GM12891 (cell line): ENCODE results near the gene MAPK14.

Experiments
- PAX5 ChIP-seq: IDR thresholded peaks from 2 replicates; pipeline ENCODE4 v1.6.1; 2011; ENCODE audit warnings: low read length, moderate library complexity, mild to moderate bottlenecking; ENCODE audit not compliant: insufficient read depth, severe bottlenecking
- POLR2A ChIP-seq: IDR thresholded peaks from 2 replicates; pipeline ENCODE4 v1.6.1; 2011; ENCODE audit warnings: low read depth, low read length, control low read depth
- POLR2AphosphoS5 ChIP-seq: IDR thresholded peaks from 2 replicates; pipeline ENCODE4 v1.6.1; 2011; ENCODE audit warnings: low read depth, low read length, control low read depth
- POU2F2 ChIP-seq: IDR thresholded peaks from 2 replicates; pipeline ENCODE4 v1.6.1; 2011; ENCODE audit warnings: low read depth, mild to moderate bottlenecking, control low read depth, low read length, moderate library complexity
- TAF1 ChIP-seq: IDR thresholded peaks from 2 replicates; pipeline ENCODE4 v1.6.1; 2011; ENCODE audit warnings: low read depth, low read length, control low read depth

DNA sequence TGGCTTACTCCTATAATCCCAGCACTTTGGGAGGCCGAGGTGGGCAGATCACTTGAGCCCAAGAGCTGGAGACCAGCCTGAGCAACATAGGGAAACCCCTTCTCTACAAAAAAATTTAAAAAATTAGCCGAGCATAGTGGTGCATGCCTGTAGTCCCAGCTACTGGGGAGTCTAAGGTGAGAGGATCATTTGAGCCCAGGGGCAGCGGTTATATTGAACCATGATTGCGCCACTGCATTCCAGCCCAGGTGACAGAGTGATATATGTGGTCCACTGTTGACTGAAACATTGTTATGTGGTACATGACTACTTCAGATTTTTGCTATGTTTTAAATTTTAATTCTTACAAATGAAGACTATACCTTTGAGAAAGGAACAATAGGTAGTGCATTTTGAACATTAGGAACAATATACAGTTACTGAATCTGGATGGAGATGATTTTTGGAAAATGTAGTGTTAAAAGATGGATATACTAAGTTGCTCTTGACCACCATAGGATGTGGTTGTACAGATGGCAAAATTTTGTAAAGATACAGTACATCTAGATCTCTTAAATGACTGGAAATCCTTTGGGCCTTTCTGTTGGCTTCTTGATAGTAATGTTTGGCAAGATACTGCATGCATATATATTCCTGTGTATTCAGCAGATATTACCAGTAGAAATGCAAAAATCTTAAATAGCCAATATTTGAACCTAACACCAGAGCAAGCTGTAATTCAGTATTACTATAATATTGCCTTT, 35.9 kb downstream of the MAPK14 start:
- TF ChIP-seq TAF1 (no peak), POLR2AphosphoS5 (no peak), POLR2A (no peak), PAX5 (no peak), POU2F2 (no peak)
